HG02610 (cell line): ENCODE data around the gene ZNHIT2.

ENCODE experiments used
- ATAC-seq: cut with Tn5 transposase; IDR thresholded peaks from one replicate; pipeline ENCODE4 v1.9.1; 2021; ENCODE audit warnings: mild to moderate bottlenecking, moderate library complexity; ENCODE audit not compliant: unreplicated experiment

Gene ZNHIT2

GRCh38 chr11:65078151-65078550 lies 39.4 kb downstream of the ZNHIT2 start:
- no peak for ATAC-seq

GRCh38 chr11:65077451-65077850 lies 40.0 kb downstream of the ZNHIT2 start:
- ATAC-seq, result no peak

GRCh38 chr11:65072631-65072966 lies 44.9 kb downstream of the ZNHIT2 start:
- ATAC-seq, result no peak

GRCh38 chr11:65071907-65072630 lies 45.4 kb downstream of the ZNHIT2 start:
- no peak for ATAC-seq

GRCh38 chr11:65069217-65069616 lies 48.3 kb downstream of the ZNHIT2 start:
- ATAC-seq, result no peak

- no peak for ATAC-seq
Observed at GRCh38 chr11:65067446-65067845, 50.1 kb downstream of the ZNHIT2 start.

- ATAC-seq, result no peak
Observed at GRCh38 chr11:65066805-65067291, 50.7 kb downstream of the ZNHIT2 start.
